ENCODE data around the gene RPLP1.

Gene RPLP1

GRCh38 chr15:69452692-69453521 lies at the start of gene RPLP1:
RPLP1 (plus strand) TSS chr15:69452818; CDS start chr15:69452949, 131 bp downstream.
- peak; percentile 96 to 97 for DNase-seq

GRCh38 chr15:69403594-69403993 lies 49.0 kb upstream of the RPLP1 start:
- DNase-seq: no peak

GRCh38 chr15:69405110-69405509 lies 47.5 kb upstream of the RPLP1 start:
- DNase-seq: no peak

- DNase-seq: no peak
Measured at GRCh38 chr15:69407719-69408400, 44.8 kb upstream of the RPLP1 start.

- DNase-seq: no peak
Measured at GRCh38 chr15:69408841-69409240, 43.8 kb upstream of the RPLP1 start.

- DNase-seq: no peak
Measured at GRCh38 chr15:69410248-69410874, 42.3 kb upstream of the RPLP1 start.

- DNase-seq: no peak
Measured at GRCh38 chr15:69412274-69412673, 40.3 kb upstream of the RPLP1 start.

- DNase-seq: no peak
Measured at GRCh38 chr15:69412701-69413100, 39.9 kb upstream of the RPLP1 start.

GRCh38 chr15:69413822-69414700 lies 38.6 kb upstream of the RPLP1 start, which contains the start of gene KIF23:
KIF23 (plus strand) TSS chr15:69414349; CDS start chr15:69414466, 117 bp downstream.
- DNase-seq: peak; percentile 93 to 94

GRCh38 chr15:69414701-69415167 lies 37.9 kb upstream of the RPLP1 start:
- DNase-seq: no peak

- no peak for DNase-seq
Measured at GRCh38 chr15:69415381-69415780, 37.2 kb upstream of the RPLP1 start.

GRCh38 chr15:69417581-69417980 lies 35.0 kb upstream of the RPLP1 start:
- no peak for DNase-seq

- no peak for DNase-seq
Measured at GRCh38 chr15:69421498-69421897, 31.1 kb upstream of the RPLP1 start.

- no peak for DNase-seq
Measured at GRCh38 chr15:69422336-69422895, 30.2 kb upstream of the RPLP1 start.

- DNase-seq: no peak
Measured at GRCh38 chr15:69424001-69424400, 28.6 kb upstream of the RPLP1 start.

- DNase-seq: no peak
Measured at GRCh38 chr15:69424748-69425413, 27.7 kb upstream of the RPLP1 start.

GRCh38 chr15:69433831-69434230 lies 18.8 kb upstream of the RPLP1 start:
- DNase-seq: no peak

- no peak for DNase-seq
Measured at GRCh38 chr15:69434238-69434637, 18.4 kb upstream of the RPLP1 start.

GRCh38 chr15:69434679-69435078 lies 17.9 kb upstream of the RPLP1 start:
- DNase-seq: no peak

GRCh38 chr15:69435985-69436384 lies 16.6 kb upstream of the RPLP1 start:
- DNase-seq: no peak

GRCh38 chr15:69436951-69437350 lies 15.7 kb upstream of the RPLP1 start:
- DNase-seq: no peak

- DNase-seq: no peak
Measured at GRCh38 chr15:69439623-69440022, 13.0 kb upstream of the RPLP1 start.
